ENCODE data around the gene SLC16A3. TPM values are rescaled to one million over a fixed set of nuclear protein-coding genes. Genes with fewer than 3 reads are reported as not detected.

The SLC16A3 gene
- total RNA-seq, 1 donor from 2014 or later = 21.1 TPM

- Histone ChIP-seq H3K27ac (no peak overlapping the region), H3K36me3 (peaks cover 0 to 36% of the 10 kb centered on the region in 2 donors), H3K27me3 (no peaks in the 10 kb centered on the region), H3K9me3 (no peaks in the 10 kb centered on the region), H3K4me1 (no peaks in the 10 kb centered on the region), H3K4me3 (no peak overlapping the region)
- intact Hi-C loops (cut with DNase I) = no loop called here
- DNase-seq (ENCODE audit: extremely low spot score in 2 of 2) = no peak
- TF ChIP-seq POLR2AphosphoS5 (IDR thresholded peaks at IDR 0.05; ENCODE audit: insufficient read depth in 1 of 2, low read depth in 1 of 2) = no peak
- no peak for TF ChIP-seq POLR2A (IDR thresholded peaks at IDR 0.05)
- no peak for TF ChIP-seq CTCF (IDR thresholded peaks at IDR 0.05)
Measured at GRCh38 chr17:82194765-82195164, 34.1 kb upstream of the SLC16A3 start.

GRCh38 chr17:82195675-82196672 lies 32.9 kb upstream of the SLC16A3 start:
- Histone ChIP-seq H3K27ac (peak overlapping the region; percentile 9), H3K27me3 (no peaks in the 10 kb centered on the region), H3K36me3 (peaks cover 0 to 38% of the 10 kb centered on the region in 2 donors), H3K4me1 (no peaks in the 10 kb centered on the region), H3K4me3 (no peak overlapping the region), H3K9me3 (no peaks in the 10 kb centered on the region)
- no peak for DNase-seq (ENCODE audit: extremely low spot score in 2 of 2)
- TF ChIP-seq CTCF (IDR thresholded peaks at IDR 0.05) = no peak
- no peak for TF ChIP-seq POLR2A (IDR thresholded peaks at IDR 0.05)
- TF ChIP-seq POLR2AphosphoS5 (IDR thresholded peaks at IDR 0.05; ENCODE audit: insufficient read depth in 1 of 2, low read depth in 1 of 2) = no peak
- intact Hi-C loops (cut with DNase I) = no loop called here

- Histone ChIP-seq H3K27ac (no peak overlapping the region), H3K4me3 (no peak overlapping the region), H3K9me3 (no peaks in the 10 kb centered on the region), H3K36me3 (peaks cover 0 to 25% of the 10 kb centered on the region in 2 donors), H3K27me3 (no peaks in the 10 kb centered on the region), H3K4me1 (no peaks in the 10 kb centered on the region)
- TF ChIP-seq CTCF (IDR thresholded peaks at IDR 0.05) (no peak), POLR2A (IDR thresholded peaks at IDR 0.05) (no peak), POLR2AphosphoS5 (IDR thresholded peaks at IDR 0.05; ENCODE audit: insufficient read depth in 1 of 2, low read depth in 1 of 2) (no peak)
- intact Hi-C loops (cut with DNase I) = no loop called here
- DNase-seq (ENCODE audit: extremely low spot score in 2 of 2) = no peak
Measured at GRCh38 chr17:82198092-82198491, 30.8 kb upstream of the SLC16A3 start.

GRCh38 chr17:82199496-82199895 lies 29.3 kb upstream of the SLC16A3 start:
- no peak for DNase-seq (ENCODE audit: extremely low spot score in 2 of 2)
- Histone ChIP-seq H3K4me1 (no peaks in the 10 kb centered on the region), H3K27ac (no peak overlapping the region), H3K36me3 (peaks cover 0 to 14% of the 10 kb centered on the region in 2 donors), H3K9me3 (no peaks in the 10 kb centered on the region), H3K27me3 (no peaks in the 10 kb centered on the region), H3K4me3 (no peak overlapping the region)
- intact Hi-C loops (cut with DNase I) = no loop called here
- no peak for TF ChIP-seq POLR2A (IDR thresholded peaks at IDR 0.05)
- TF ChIP-seq POLR2AphosphoS5 (IDR thresholded peaks at IDR 0.05; ENCODE audit: insufficient read depth in 1 of 2, low read depth in 1 of 2) = no peak
- no peak for TF ChIP-seq CTCF (IDR thresholded peaks at IDR 0.05)

- TF ChIP-seq CTCF (IDR thresholded peaks at IDR 0.05) (no peak), POLR2AphosphoS5 (IDR thresholded peaks at IDR 0.05; ENCODE audit: insufficient read depth in 1 of 2, low read depth in 1 of 2) (no peak), POLR2A (IDR thresholded peaks at IDR 0.05) (no peak)
- DNase-seq (ENCODE audit: extremely low spot score in 2 of 2) = no peak
- Histone ChIP-seq H3K9me3 (no peaks in the 10 kb centered on the region), H3K36me3 (peaks cover 0 to 8% of the 10 kb centered on the region in 2 donors), H3K4me3 (no peak overlapping the region), H3K27ac (no peak overlapping the region), H3K27me3 (no peaks in the 10 kb centered on the region), H3K4me1 (peaks cover 5% of the 10 kb centered on the region)
- intact Hi-C loops (cut with DNase I) = loop anchor here (10.0 kb wide), 1 partner anchor 125 kb away; no protein-coding TSS in a partner anchor
Measured at GRCh38 chr17:82200135-82200534, 28.7 kb upstream of the SLC16A3 start.

All from vagina (tissue), 2 donors.